Activated naive CD4-positive, alpha-beta T cell treated with anti-CD3 and anti-CD28 coated beads, Interleukin-2, amount 50 U/mL, for 16 hours (primary cell): Measurements from ENCODE around the gene RAB5B.
A peak's percentile ranks its signal among the peaks of the same experiment; 100 is the strongest.

ENCODE experiments used
- DNase-seq: peaks from one replicate; pipeline ENCODE4 v3.0.0-alpha.2; 2020

Gene RAB5B

GRCh38 chr12:55973599-55974307, at the start of gene RAB5B:
Gene RAB5B, plus strand, starts transcription at chr12:55974078. Its CDS starts 12,883 bp downstream, at chr12:55986961.
- DNase-seq: peak; percentile 99

DNA sequence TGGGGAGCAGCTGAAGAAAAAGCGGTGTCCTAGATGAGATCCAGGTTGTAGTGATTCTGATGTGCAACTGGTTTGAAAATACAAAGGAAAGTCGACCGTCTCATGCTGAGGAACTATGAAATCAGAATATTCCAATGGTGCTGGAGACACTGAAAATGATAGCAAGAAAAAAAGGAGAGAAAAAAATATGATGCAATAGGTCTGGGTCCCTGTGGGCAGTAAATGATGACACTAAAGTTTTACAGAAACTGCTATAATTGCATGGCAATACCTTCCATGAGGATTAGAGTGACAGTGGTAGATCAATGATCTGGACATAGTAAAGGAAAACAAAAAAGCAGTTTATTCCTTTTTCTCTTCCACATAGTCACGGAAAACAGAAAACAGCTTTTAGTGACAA, 48.5 kb upstream of the RAB5B start:
- no peak for DNase-seq

GRCh38 chr12:55925870-55926737, 47.8 kb upstream of the RAB5B start:
- no peak for DNase-seq

DNA sequence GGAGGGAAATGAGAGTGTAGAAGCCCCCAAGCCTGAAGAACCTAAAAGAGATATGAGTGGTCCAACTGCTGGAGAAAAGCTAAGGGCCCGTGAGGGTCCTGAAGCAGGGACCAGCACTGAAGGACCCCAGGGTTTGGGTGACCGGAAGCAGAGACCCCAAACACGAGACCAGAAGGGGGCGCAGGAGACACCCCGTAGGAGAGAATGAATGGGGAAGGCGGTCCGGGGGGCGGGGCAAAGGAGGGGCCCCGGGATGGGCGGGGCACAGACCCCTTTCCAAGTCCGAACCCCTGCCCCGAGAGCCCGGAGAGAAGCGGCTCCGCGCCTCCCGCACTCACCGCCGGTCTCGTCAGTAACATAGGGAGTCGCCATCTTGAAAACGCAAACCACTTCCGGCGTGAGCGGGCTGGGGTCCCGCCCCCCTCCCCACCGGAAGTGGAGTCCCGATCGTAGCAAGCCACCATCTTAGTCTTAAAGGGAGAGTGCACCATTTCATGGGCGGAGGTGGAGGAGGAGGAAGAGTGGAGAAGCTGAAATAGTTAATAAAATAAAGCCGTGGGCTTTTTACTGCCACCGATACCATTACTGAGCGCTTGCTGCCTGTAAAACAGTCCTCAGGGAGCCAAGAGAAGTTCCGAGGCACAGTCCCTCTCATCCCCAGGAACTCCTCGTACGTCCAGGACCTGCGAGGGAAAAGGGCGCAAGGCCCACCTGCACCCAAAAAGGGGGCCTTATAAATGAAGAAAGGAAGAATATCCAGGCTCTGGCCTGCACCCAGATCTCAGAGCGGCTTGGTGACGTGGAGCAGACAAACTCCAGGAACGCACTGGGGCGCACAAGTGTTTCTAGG, 46.9 kb upstream of the RAB5B start:
- peak; percentile 89 for DNase-seq

DNA sequence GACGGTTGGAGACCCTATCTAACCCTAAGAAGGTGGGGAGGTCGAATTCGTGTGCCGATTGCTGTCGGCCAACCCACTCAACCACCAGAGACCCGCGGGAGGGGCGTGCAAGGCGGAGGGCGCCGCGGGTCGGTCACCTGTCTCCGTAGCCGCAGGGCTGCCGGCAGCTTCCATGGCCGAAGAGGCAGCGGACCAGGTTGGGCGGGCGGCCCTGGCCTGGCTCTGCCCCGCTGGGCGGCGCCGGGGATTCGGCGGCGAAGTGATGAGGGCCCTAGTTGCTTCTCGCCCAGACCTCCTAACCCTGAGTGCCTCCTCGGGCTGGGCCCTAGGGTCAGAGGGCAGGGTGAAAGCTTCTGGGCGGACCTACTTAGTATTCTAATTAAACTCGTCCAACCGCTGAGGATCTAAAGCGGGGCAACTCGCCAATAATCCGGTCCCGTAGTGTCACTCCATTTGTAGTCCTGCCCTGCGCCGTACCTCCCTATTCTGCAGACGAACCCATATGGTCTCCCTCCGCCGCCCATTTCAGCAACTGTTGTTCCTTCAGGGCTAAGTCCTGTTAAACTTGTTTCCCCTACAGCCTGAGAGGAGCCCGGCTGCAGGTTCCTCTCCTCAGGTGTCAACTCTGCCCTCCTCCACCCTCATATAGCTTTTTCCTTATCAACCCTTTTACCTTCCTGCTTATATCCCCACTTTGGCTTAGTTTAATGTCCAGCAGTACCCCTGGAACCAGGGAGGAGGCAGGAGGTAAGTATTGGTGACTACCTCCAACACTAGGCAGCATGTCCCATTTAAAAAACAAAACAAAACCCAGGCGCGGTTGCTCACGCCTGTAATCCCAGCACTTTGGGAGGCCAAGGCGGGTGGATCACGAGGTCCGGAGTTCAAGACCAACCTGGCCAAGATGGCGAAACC, 46.0 kb upstream of the RAB5B start, which contains the start of gene PYM1:
PYM1 (minus strand) TSS at position 307 of the 915 bp plus-strand sequence; CDS start at position 174, 133 bp downstream.
- peak; percentile 59 for DNase-seq

DNA sequence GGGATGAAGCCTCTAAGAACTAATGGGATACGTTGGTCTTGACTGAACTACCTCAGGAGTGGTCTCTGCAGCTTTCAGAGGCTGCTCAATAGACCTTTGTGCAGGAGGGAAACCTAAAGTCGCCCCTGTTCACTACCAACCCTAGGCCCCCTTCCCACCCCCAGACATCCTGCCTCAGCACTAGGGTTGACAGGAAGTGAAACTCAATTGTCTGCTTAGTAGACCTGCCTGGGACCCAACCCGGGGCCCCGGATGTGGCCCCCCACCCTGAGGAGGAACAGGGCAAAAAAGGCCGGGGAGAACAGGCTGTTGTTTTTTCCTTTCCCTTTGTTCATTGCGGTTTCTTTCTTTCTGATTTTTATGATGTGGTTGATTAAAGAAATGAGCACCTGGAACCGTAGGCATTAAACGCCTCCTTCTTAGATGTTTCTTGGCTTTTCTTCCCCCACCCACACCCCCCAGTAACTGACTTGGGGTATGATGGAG, 44.5 kb upstream of the RAB5B start:
- peak; percentile 91 for DNase-seq

GRCh38 chr12:55930771-55931316, 43.0 kb upstream of the RAB5B start, which contains the start of gene DGKA:
Gene DGKA, plus strand, starts transcription at chr12:55931162. Its CDS starts 5,342 bp downstream, at chr12:55936504.
- peak; percentile 81 for DNase-seq

DNA sequence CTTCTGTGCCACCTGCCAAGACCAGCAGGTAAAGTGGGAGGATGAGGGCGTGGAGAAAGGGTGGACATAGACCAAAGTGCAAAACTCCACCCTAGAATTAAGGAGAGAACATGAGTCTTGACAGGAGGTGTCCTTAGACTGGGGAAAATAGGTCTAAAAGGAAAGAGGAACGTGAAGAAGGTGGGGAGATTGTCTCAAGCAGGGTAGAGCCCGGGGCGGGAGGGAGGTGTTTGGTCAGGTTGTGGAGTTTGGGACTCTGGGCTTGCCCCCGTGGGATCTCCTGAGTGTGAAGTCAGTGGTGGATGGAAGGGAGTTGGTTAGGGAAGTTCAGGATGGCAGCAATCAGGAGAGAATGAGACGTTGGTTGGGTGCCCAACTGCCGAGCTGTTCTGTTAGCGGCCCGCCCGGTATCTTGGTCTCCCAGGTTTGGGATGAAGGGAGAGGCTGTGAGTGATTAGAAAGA, 42.5 kb upstream of the RAB5B start:
- DNase-seq: no peak

GRCh38 chr12:55931780-55932550, 41.9 kb upstream of the RAB5B start:
- no peak for DNase-seq

GRCh38 chr12:55932551-55932910, 41.3 kb upstream of the RAB5B start:
- DNase-seq: peak; percentile 55

- no peak for DNase-seq
Observed at GRCh38 chr12:55933169-55933798, 40.6 kb upstream of the RAB5B start.

DNA sequence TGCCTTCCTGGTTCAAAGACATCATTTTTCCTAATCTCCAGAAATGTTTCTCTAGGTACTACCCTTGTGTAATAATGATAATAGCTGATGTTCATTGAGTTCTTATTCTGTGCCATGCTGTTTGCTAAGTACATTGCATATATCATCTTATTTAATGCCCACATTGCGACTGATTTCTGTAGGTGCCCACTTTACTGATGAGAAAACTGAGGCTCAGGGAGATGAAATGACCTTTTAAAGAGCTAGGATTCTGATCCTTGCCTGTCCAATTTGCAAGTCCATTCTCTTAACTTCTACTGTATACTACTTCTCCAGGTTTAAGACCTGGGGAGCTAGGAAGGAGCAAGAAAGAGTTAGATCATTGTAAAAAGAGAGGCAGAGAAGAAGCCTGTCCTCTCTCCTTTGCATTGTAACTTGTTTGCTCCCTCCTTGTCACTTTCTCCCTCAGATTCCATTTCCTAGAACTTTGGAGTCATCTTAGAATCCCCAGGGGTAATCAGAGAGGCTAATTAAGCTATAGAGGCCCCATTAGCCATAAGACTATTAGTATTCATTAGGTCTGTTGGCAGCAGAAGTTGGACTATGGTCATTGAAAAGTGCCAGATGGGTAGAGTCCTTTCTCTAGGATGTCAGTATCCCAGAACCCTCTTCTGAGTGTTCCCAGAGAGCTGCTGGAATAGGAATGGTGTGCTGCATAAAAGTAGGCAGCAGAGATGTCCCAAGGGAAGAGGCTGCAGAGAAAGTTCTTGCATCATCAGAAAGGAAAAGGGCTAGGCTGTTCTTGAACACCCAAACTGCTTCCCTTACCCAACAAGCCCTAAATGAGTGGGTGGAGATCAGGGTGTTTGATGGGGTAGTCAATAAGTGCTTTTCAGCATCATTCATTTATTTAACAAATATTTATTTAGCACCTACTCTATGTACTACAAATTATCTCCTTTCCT, 39.8 kb upstream of the RAB5B start:
- no peak for DNase-seq

GRCh38 chr12:55934773-55935172, 39.1 kb upstream of the RAB5B start:
- no peak for DNase-seq

DNA sequence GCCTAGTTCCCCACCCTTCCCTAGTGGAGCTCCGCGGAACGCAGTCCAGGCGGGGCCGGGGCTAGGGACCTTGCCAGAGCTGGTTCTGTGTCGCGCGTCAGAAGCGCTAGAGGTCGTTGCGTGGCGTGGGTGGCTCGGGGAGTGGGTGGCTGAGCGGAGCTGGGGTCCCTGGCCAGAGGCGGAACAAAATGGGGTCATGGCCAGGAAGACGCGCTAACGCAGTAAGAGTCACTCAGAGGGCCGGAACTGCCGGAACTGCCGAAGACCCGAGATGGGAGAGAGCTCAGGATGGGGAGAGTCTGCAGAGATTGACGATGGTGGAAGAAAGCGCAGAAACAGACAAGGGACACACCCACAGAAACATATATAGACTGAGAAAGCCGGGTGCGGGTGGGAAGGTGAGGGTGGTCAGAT, 38.1 kb upstream of the RAB5B start:
- peak; percentile 51 for DNase-seq

- DNase-seq: no peak
Observed at GRCh38 chr12:55937981-55938380, 35.9 kb upstream of the RAB5B start.

DNA sequence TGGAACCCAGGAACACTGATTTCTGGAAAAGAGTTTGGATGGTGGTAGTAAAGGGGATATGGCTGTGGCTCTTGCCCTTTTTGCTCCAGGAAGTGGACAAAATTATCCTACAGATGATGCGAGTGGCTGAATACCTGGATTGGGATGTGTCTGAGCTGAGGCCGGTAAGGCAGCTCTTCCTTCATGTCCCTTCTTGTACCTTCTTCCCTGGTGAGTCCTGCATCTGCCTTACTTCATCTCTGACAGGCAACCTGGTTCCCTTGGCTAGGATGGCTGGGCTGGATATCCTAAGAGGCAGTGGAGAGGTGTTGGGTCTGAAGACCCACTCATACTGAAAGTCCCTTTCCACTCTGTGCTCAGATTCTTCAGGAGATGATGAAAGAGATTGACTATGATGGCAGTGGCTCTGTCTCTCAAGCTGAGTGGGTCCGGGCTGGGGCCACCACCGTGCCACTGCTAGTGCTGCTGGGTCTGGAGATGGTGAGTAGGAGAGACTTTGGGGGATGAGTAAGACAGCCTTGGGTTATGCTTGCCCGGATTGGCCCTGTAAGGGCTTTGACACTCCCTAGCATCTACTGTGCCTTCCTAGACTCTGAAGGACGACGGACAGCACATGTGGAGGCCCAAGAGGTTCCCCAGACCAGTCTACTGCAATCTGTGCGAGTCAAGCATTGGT, 34.9 kb upstream of the RAB5B start:
- peak; percentile 37 for DNase-seq

- peak; percentile 83 for DNase-seq
Observed at GRCh38 chr12:55940065-55940732, 33.7 kb upstream of the RAB5B start.

GRCh38 chr12:55942055-55942454, 31.8 kb upstream of the RAB5B start:
- no peak for DNase-seq
